ENCODE measurements around the gene RNF126.

The RNF126 gene

GRCh38 chr19:661427-662196, 1.4 kb downstream of the RNF126 start:
- H3K9ac ChIP-seq (ENCODE audit: low read depth, low read length), result peak overlapping the region; percentile 97
- peaks cover 61% of the 10 kb centered on the region for H4K20me1 ChIP-seq (ENCODE audit: insufficient read depth, low read length)
- peak overlapping the region; percentile 78 to 99 for H3K4me3 ChIP-seq (ENCODE audit: low read depth in 1 of 2, low read length in 2 of 2)
- H3K4me1 ChIP-seq (ENCODE audit: insufficient read depth, low read length), result peaks cover 58% of the 10 kb centered on the region
- peaks cover 69% of the 10 kb centered on the region for H3K79me2 ChIP-seq (ENCODE audit: insufficient read depth, low read length)
- peaks cover 51% of the 10 kb centered on the region for H3K36me3 ChIP-seq (ENCODE audit: insufficient read depth, low read length)
- H3K9me3 ChIP-seq (ENCODE audit: insufficient read depth, low read length, severe bottlenecking), result no peaks in the 10 kb centered on the region
- TF ChIP-seq CTCF (IDR thresholded peaks at IDR 0.05; ENCODE audit: borderline replicate concordance, extremely low read depth, low read length, poor library complexity, severe bottlenecking) (no peak), EZH2 (IDR thresholded peaks at IDR 0.05; ENCODE audit: borderline replicate concordance, low read depth, low read length, severe bottlenecking) (no peak)
- no peak overlapping the region for H2AFZ ChIP-seq (ENCODE audit: low read depth, low read length)
- DNase-seq, result peak; percentile 68
- peak overlapping the region; percentile 77 for H3K27ac ChIP-seq (ENCODE audit: low read length)
- H3K27me3 ChIP-seq (ENCODE audit: insufficient read depth, low read length, poor library complexity), result no peaks in the 10 kb centered on the region
- ATAC-seq (ENCODE audit: insufficient read depth, low read depth), result peak; percentile 57
- H3K4me2 ChIP-seq (ENCODE audit: insufficient read depth, low read length), result peak overlapping the region; percentile 95

GRCh38 chr19:660793-661426, 2.1 kb downstream of the RNF126 start:
- H3K4me3 ChIP-seq (ENCODE audit: low read depth in 1 of 2, low read length in 2 of 2), result peak overlapping the region; percentile 78 to 99; a peak in 3 of 4 replicates
- H4K20me1 ChIP-seq (ENCODE audit: insufficient read depth, low read length), result peaks cover 68% of the 10 kb centered on the region
- peak overlapping the region; percentile 77 for H3K27ac ChIP-seq (ENCODE audit: low read length)

GRCh38 chr19:658916-659839, 3.8 kb downstream of the RNF126 start:
- Histone ChIP-seq H2AFZ (ENCODE audit: low read depth, low read length) (no peak overlapping the region), H3K27me3 (ENCODE audit: insufficient read depth, low read length, poor library complexity) (no peaks in the 10 kb centered on the region), H4K20me1 (ENCODE audit: insufficient read depth, low read length) (peaks cover 82% of the 10 kb centered on the region), H3K4me2 (ENCODE audit: insufficient read depth, low read length) (peak overlapping the region; percentile 95; the same call in 1 of the 2 replicates), H3K79me2 (ENCODE audit: insufficient read depth, low read length) (peaks cover 92% of the 10 kb centered on the region), H3K27ac (ENCODE audit: low read length) (no peak overlapping the region), H3K9ac (ENCODE audit: low read depth, low read length) (no peak overlapping the region), H3K4me3 (ENCODE audit: low read depth in 1 of 2, low read length in 2 of 2) (no peak overlapping the region), H3K36me3 (ENCODE audit: insufficient read depth, low read length) (peaks cover 66% of the 10 kb centered on the region), H3K4me1 (ENCODE audit: insufficient read depth, low read length) (peaks cover 48% of the 10 kb centered on the region), H3K9me3 (ENCODE audit: insufficient read depth, low read length, severe bottlenecking) (no peaks in the 10 kb centered on the region)
- ATAC-seq (ENCODE audit: insufficient read depth, low read depth), result no peak
- no peak for DNase-seq
- TF ChIP-seq CTCF (IDR thresholded peaks at IDR 0.05; ENCODE audit: borderline replicate concordance, extremely low read depth, low read length, poor library complexity, severe bottlenecking) (no peak), EZH2 (IDR thresholded peaks at IDR 0.05; ENCODE audit: borderline replicate concordance, low read depth, low read length, severe bottlenecking) (no peak)

More at GRCh38 chr19:660793-661426, 2.1 kb downstream of the RNF126 start:
- no peak overlapping the region for H2AFZ ChIP-seq (ENCODE audit: low read depth, low read length)
- DNase-seq (no peak), ATAC-seq (ENCODE audit: insufficient read depth, low read depth) (no peak)
- no peaks in the 10 kb centered on the region for H3K9me3 ChIP-seq (ENCODE audit: insufficient read depth, low read length, severe bottlenecking)
- H3K4me1 ChIP-seq (ENCODE audit: insufficient read depth, low read length), result peaks cover 58% of the 10 kb centered on the region
- H3K4me2 ChIP-seq (ENCODE audit: insufficient read depth, low read length), result peak overlapping the region; percentile 95
- no peak for TF ChIP-seq EZH2 (IDR thresholded peaks at IDR 0.05; ENCODE audit: borderline replicate concordance, low read depth, low read length, severe bottlenecking)
- no peaks in the 10 kb centered on the region for H3K27me3 ChIP-seq (ENCODE audit: insufficient read depth, low read length, poor library complexity)
- peaks cover 76% of the 10 kb centered on the region for H3K79me2 ChIP-seq (ENCODE audit: insufficient read depth, low read length)
- peak overlapping the region; percentile 97 for H3K9ac ChIP-seq (ENCODE audit: low read depth, low read length)
- H3K36me3 ChIP-seq (ENCODE audit: insufficient read depth, low read length), result peaks cover 54% of the 10 kb centered on the region
